NCI-H748 (cell line): ENCODE results near the gene EGFL8.

Source experiments
- DNase-seq: peaks from one replicate; lab custom pipeline; 2025; ENCODE audit not compliant: unreplicated experiment; lab: John Stamatoyannopoulos, UW

The EGFL8 gene

DNA sequence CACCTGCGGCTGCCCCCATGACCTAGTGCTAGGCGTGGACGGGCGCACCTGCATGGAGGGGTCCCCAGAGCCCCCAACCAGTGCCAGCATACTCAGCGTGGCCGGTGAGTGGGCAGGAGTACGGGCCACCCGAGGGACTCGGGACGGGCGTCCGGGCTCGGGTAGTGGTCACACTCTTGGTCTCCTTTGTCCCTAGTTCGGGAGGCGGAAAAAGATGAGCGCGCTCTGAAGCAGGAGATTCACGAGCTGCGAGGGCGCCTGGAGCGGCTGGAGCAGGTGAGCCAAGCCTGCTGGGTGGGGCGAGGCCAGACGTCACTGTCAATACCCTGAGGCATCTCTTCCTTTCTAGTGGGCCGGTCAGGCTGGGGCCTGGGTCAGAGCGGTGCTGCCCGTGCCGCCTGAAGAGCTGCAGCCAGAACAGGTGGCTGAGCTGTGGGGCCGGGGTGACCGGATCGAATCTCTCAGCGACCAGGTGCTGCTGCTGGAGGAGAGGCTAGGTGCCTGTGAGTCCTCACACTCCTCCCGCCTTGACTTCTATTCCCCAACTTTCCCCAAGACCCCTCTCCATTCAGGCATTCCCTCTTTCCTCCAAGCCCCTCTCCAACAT, 2.9 kb downstream of the EGFL8 start:
- DNase-seq: no peak

DNA sequence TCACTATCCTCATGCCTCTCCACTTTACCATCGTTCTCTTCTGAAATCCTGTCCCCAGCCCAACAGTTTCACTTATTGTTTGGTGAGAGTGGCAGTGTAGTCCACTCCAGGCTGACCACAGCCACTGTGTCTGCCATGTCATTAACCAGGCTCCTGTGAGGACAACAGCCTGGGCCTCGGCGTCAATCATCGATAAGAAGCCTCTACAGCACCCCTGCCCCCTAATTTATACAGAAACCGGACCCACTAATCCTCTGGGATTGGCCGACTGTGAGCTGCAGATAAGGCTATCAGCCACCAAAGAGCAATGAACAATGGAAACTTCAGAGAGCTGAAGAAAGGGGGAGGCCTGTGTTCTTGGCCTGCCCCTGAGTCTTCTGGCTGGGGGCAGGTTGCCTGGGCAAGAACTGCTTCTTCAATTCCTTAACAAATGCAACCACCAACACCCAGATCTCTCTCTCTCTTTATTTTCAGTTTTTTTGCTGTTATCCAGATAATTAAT, 3.4 kb downstream of the EGFL8 start:
- no peak for DNase-seq

GRCh38 chr6:32168350-32168749, 4.0 kb downstream of the EGFL8 start:
- DNase-seq: no peak

- no peak for DNase-seq
Observed at GRCh38 chr6:32168807-32169591, 4.6 kb downstream of the EGFL8 start.

GRCh38 chr6:32170294-32170693, 5.9 kb downstream of the EGFL8 start:
- DNase-seq: no peak

GRCh38 chr6:32171234-32171633, 6.8 kb downstream of the EGFL8 start:
- no peak for DNase-seq

GRCh38 chr6:32173051-32173727, 8.8 kb downstream of the EGFL8 start:
- DNase-seq: no peak

DNA sequence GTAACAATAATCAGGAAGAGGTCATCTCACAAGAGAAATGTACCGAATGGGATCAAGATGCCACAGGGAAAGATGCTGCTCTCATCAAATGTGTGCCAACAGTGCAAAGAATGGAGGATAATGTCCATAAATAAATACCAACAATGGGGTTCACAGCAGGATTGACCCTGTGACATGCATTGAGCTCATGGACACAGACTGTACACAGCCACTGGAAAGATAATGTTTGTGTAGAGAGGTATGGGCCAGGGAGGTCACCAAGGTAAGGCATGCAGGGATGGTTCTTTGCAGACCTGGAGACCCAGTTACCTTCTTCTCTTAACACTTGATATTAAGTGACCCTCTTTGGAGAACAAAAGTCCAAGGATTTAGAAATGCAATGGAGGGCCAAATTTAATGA, 10.0 kb downstream of the EGFL8 start:
- no peak for DNase-seq

- no peak for DNase-seq
Observed at GRCh38 chr6:32175322-32175710, 10.9 kb downstream of the EGFL8 start.

DNA sequence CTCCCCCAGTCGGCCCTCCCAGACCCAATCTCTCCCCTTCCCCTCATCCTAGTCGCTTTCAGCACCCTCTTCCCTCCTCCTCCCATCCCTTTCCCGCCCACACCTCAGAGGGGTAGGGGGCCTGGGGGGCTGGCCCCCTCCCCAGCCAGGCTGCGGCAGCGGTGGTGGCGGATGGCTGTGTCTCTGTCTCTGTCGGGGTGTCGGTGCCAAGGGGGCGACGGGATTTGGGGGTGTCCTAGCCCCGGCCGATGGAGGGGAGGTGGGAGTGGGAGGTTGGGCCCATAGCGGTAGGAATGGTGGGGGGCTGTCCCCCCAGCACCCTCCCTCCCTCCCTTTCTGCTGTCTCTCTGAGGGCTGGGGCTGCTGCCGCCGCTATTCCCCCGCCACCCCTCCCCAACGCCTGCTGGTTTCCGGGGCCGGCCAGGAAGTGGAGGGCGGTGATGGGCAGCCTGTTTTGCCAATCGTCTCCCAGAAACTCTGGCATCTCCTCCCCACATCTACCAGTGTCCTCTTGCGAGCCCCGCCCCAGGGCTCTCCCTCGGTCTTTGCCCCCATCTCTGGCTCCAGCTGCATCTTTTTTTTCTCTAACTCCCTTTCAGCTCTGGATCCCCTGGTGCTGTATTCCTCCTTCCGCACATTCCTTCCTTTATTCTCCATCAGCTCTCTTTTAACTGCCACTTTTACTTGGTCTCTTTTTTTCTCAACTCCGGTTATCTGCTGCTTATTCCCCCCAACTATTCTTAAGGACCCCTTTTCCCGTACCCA, 11.5 kb downstream of the EGFL8 start, which contains the start of gene AGPAT1:
Gene AGPAT1, minus strand, starts transcription at position 374 of the 765 bp plus-strand sequence. CDS start 4,588 bp downstream, outside the sequence.
- peak; percentile 98 for DNase-seq

DNA sequence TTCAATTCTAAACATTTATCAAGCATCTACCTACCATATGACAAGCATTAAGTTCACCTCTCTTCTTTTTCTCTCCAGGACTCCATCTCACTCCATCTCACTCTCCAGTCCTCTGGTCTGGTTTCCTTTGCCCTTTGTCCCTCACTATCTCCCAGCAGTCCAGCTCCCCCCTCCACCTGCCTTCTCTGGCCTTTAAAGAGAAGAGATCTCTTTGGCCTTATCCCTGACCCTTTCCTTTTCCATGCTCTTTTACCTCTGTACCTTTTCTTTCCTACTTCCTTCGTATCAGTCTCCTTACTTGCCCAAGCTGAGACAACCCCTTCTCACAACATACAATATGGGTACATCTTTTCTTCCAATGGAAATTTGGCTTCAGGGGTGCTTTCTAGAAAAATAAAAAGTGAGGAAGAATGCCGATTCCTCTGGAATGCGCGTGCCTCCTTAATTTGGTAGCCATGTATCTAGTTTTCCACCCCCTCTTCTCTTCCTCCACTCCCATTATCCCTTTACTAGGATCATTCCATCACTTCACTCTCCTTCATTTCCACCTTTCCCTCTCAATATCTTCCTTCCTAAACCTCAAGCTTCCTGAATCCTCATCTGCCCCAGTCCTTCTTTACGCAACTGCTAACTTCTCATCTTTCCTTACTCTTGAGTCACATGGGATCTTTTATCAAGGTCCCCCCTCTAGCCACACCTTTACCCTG, 12.2 kb downstream of the EGFL8 start:
- peak; percentile 43 for DNase-seq

GRCh38 chr6:32177183-32177787, 12.9 kb downstream of the EGFL8 start:
- DNase-seq: peak; percentile 94

DNA sequence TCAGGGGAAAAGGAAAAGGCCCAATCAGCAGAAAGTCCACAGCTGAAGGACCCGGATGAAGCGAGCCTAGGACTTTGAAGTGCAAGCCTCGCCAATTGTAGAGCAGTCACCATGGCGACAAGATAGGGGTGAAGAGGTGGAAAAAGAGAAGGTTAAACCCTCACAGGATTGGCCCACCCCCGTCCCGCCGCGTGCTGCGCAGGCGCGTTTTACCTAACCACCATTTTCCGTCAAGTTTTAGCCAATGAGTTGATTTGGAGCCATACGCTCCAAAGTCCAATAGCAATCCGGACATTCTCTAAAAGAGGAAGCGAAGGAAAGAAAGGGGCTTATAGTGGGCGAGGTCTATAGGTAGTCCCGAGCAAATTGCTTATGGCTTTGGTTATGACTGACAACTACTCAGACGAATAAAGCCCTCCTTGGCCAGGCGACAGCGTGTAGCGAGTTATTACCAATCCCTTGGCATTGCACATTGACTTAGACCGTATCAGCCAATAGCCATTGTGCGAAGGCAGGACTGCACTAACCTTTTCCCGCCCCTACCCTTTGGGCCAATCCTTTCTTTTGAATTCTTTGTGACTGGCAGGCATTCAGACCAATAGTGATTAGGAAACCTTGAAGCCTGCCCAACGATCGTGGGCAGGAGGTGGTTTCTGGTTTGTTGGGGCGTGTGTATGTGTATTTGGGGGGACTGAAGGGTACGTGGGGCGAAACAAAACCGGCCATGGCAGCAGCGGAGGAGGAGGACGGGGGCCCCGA, 13.6 kb downstream of the EGFL8 start, which contains the start of gene RNF5:
Gene RNF5, plus strand, starts transcription at position 618 of the 759 bp plus-strand sequence. Its CDS starts 107 bp downstream, at position 725.
- peak; percentile 100 for DNase-seq

DNA sequence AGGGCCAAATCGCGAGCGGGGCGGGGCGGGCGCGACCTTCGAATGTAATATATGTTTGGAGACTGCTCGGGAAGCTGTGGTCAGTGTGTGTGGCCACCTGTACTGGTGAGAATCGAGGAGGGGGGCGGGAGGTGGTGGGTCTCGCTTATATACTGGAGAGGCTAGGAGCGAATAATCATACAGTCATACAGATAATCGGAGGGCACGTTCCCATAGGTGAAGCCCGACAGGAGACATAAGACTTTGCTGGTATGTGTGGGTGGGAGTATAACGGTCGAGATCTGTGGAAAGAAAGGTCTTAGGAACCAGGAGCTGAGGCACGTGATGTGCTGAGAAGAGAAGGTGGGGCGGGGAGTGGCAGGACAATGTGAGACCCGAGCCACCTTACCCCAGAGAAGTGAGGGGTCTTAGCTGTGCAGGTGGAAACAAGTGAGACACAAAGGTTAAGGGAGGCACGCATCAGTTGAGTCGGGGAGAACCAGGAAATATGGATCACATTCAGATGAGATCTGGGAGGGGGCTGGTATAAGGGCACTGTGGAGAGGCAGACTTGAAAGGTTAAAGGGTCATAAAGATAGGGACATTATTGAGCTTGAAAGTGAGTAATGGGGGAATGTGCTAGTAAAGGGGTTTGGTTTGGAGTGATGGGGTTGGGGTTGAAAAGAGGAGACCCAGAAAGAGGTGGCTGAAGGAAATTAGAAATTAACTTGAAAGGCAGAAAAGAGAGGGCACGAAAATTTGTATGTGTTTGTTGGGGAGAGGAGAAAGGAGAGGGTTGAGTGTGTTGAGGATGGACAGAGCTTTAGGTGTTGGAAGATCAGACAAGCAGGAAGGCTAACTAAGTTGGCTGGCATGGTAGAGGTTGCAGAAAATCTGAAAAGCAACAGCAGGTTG, 14.4 kb downstream of the EGFL8 start:
- DNase-seq: no peak

- no peak for DNase-seq
Observed at GRCh38 chr6:32179766-32180405, 15.5 kb downstream of the EGFL8 start.

DNA sequence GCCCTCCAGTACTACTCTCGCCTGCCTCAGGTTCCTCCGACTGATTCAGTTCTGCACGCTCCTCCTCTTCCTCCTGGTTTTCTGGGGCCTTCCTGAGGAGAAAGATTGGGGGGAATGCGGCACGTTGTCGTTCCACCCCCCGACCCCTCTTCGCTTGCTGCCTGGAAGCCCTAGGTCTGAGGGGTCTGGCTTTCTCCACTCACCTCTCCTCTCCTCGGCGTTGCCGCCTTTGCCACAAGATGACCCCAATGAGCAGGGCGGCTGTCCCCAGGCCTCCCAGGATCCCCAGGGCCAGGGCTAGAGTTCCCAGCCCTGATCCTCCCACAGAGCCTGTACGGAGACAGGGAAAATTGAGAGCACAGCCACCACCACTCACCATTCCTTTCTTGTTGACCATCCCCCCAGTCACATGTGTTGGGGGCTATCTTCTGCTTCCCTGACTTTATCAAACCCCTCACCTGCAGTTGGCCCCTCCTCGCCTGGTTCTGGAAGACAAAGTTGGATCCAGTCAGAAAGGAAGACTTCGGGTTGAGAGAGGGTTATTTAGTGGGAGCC, 16.8 kb downstream of the EGFL8 start:
- DNase-seq: no peak

DNA sequence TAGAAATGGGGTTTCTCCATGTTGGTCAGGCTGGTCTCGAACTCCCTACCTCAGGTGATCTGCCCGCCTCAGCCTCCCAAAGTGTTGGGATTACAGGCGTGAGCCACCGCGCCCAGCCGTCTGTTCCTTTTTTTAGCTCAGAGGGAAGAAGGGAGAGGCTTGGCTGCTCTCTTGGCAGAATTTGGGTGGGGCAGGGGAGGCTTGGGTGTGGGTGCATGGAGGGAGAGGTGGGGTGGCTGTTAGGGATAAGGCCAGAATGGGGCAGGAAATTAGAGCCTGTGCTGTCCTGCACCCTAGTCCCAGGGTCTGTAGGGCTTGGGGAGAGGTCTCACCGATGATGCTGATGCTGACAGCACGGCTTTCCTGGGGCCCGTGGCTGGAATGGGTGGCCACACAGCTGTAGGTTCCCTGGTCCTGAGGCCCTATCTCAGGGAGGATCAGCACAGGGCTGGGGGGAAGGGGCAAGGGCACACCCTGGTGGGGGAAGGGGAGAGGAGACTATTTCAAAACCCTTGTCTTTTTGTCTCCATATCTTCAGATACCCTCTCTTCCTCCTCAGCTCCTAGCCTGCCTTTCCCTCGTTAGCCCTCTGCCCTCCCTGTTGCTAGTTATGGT, 17.6 kb downstream of the EGFL8 start:
- DNase-seq: no peak
